ENCODE results near the gene KAZN.

- TF ChIP-seq CTCF (IDR thresholded peaks at IDR 0.05; ENCODE audit: low read length) (no peak), EZH2 (optimal IDR thresholded peaks at IDR 0.05; ENCODE audit: low read depth, low read length) (no peak), EZH2phosphoT487 (IDR thresholded peaks at IDR 0.05; ENCODE audit: low read length) (no peak)
Measured at GRCh38 chr1:14677292-14677971, 78.9 kb downstream of the KAZN start.

Data from MM.1S (cell line).